PC-9 (cell line): Measurements from ENCODE around the gene SPRED3. TPM values are rescaled to one million over a fixed set of nuclear protein-coding genes. Genes with fewer than 3 reads are reported as not detected.

Source experiments
- BruUV-seq: library from RNA; stranded (reverse); fragments of 400-500 nt; replicated peaks from 2 replicates; lab custom pipeline; 2021; lab: Mats Ljungman, UMichigan
- CTCF ChIA-PET: fragments of 300-600 bp; sonication (Branson Sonifier 250); formaldehyde crosslinking; loops from one replicate; lab custom pipeline; 2022; ENCODE audit warnings: antibody characterized with exemption; lab: Charles Lee
- POLR2A ChIA-PET: fragments of 300-600 bp; sonication (Branson Sonifier 250); formaldehyde crosslinking; loops from one replicate; lab custom pipeline; 2022; ENCODE audit warnings: antibody characterized with exemption; ENCODE audit not compliant: unreplicated experiment; lab: Charles Lee
- DNase-seq, 2 experiments: peaks; one replicate each; pipeline versions ENCODE4 v3.0.0 to v3.0.0-alpha.2; 2015 to 2022; ENCODE audit warnings: mixed read lengths in 1 of 2
- H2AFZ ChIP-seq: fragments of 200-600 bp; sonication (generic); 2 replicates; pipeline ENCODE4 v1.8.1; 2017; ENCODE audit warnings: antibody characterized with exemption
- H3F3A ChIP-seq: fragments of 200-600 bp; sonication (generic); 2 replicates; pipeline ENCODE4 v1.8.1; 2017; ENCODE audit warnings: antibody characterized with exemption, mild to moderate bottlenecking, low read depth; ENCODE audit not compliant: insufficient read depth
- H3K27ac ChIP-seq: fragments of 200-600 bp; sonication (generic); 2 replicates; pipeline ENCODE4 v1.6.1; 2016; ENCODE audit warnings: mixed run types
- H3K27me3 ChIP-seq: fragments of 200-600 bp; sonication (generic); 2 replicates; pipeline ENCODE4 v1.6.1; 2016; ENCODE audit warnings: low read depth, mixed run types; ENCODE audit not compliant: insufficient read depth
- H3K36me3 ChIP-seq: fragments of 200-600 bp; sonication (generic); 2 replicates; pipeline ENCODE4 v1.6.1; 2016; ENCODE audit warnings: low read depth, mixed run types
- H3K4me1 ChIP-seq: fragments of 200-600 bp; sonication (generic); replicated peaks from 2 replicates; pipeline ENCODE4 v1.6.1; 2016; ENCODE audit warnings: mixed run types; ENCODE audit not compliant: insufficient read depth
- H3K4me2 ChIP-seq: fragments of 200-600 bp; sonication (generic); 2 replicates; pipeline ENCODE4 v1.6.1; 2017; ENCODE audit warnings: mixed run types
- H3K4me3 ChIP-seq: fragments of 200-600 bp; sonication (generic); 2 replicates; pipeline ENCODE4 v1.6.1; 2016; ENCODE audit warnings: mixed run types
- H3K79me2 ChIP-seq: fragments of 200-600 bp; sonication (generic); 2 replicates; pipeline ENCODE4 v1.6.1; 2017; ENCODE audit warnings: low read depth, mixed run types
- H3K9me2 ChIP-seq: fragments of 200-600 bp; sonication (generic); 2 replicates; pipeline ENCODE4 v1.8.1; 2017; ENCODE audit warnings: mild to moderate bottlenecking; ENCODE audit not compliant: insufficient read depth
- H3K9me3 ChIP-seq: fragments of 200-600 bp; sonication (generic); 2 replicates; pipeline ENCODE4 v1.8.1; 2016; ENCODE audit warnings: low read depth; ENCODE audit not compliant: insufficient read depth
- H4K20me1 ChIP-seq: fragments of 200-600 bp; sonication (generic); 2 replicates; pipeline ENCODE4 v1.8.1; 2017; ENCODE audit not compliant: insufficient read depth
- CTCF ChIP-seq: fragments of 200-600 bp; sonication (generic); conservative IDR thresholded peaks from 2 replicates; pipeline ENCODE4 v1.6.1; 2017; ENCODE audit warnings: mixed run types, antibody characterized with exemption, mild to moderate bottlenecking, moderate library complexity
- EZH2 ChIP-seq: fragments of 200-600 bp; sonication (generic); IDR thresholded peaks from 2 replicates; pipeline ENCODE4 v1.8.0; 2017; ENCODE audit warnings: antibody characterized with exemption, low read depth
- intact Hi-C: fragments of 100-400 bp; cut with micrococcal nuclease; formaldehyde crosslinking; loops from one replicate; pipeline ENCODE4 v1.10.0; 2022; ENCODE audit not compliant: unreplicated experiment
- total RNA-seq: library from RNA; stranded (reverse); gene quantifications from 2 replicates; pipeline ENCODE4 v1.2.3, GENCODE V29; 2021

SPRED3 gene
- total RNA-seq, 1 experiment from 2014 or later: 5.4 TPM

DNA sequence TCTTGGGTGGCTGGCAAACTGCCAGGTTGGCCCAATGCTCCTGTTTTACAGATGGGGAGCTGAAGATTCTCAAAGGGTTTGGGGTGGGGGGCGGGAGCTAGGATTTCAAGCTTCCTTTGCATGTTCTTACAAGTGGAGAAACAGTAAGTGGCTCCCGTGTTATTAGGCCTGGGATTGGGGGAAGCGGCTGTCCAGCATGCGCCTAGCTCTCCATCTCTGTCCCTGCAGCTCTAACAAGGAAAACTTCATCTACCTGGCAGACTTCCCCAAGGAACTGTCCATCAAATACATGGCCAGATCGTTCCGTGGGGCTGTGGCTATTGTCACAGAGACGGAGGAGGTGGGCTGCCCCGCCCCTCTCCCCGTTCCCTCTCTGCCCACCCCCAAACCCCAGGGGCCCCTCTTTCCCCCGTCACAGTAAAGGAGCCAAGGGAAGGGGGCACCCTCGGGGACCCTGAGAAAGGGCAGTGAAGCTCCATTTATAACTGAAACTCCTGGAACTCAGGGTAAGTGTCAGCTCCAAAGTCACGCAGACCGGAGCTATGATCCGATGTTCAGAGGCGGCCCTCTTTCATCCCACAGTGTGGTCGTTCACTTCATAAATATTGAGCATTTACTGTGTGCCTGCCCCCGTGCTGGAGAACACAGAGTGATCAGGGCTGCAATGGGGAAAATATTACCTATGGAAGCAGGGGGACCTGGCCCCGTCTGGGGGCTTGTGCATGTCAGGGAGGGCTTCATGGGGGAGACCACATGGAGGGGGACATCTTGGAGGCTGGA lies 29.1 kb upstream of the SPRED3 start:
- intact Hi-C loops: no loop called here
- H3K27ac ChIP-seq: no peak overlapping the region
- H4K20me1 ChIP-seq: no peaks in the 10 kb centered on the region
- no peak for TF ChIP-seq EZH2
- no peak for TF ChIP-seq CTCF
- peaks cover 36% of the 10 kb centered on the region; the same call in 1 of the 2 replicates for H3K27me3 ChIP-seq
- no peaks in the 10 kb centered on the region for H3K79me2 ChIP-seq
- no peaks in the 10 kb centered on the region for H3K36me3 ChIP-seq
- BruUV-seq: no TSS peak
- peaks cover 2% of the 10 kb centered on the region; the same call in 1 of the 2 replicates for H3F3A ChIP-seq
- DNase-seq: no peak
- peaks cover 6% of the 10 kb centered on the region; the same call in 1 of the 2 replicates for H3K4me1 ChIP-seq
- no peaks in the 10 kb centered on the region for H3K9me2 ChIP-seq
- H2AFZ ChIP-seq: no peak overlapping the region
- no peaks in the 10 kb centered on the region for H3K9me3 ChIP-seq
- H3K4me3 ChIP-seq: no peak overlapping the region
- CTCF ChIA-PET: interaction anchor here (0.6 to 0.9 kb wide), 2 partner anchors 14 to 44 kb away, joined by 3 read pairs; partner anchors contain the start of gene FAM98C
- no peak overlapping the region for H3K4me2 ChIP-seq
- POLR2A ChIA-PET: interaction anchor here (0.7 kb wide), 1 partner anchor 143 kb away, joined by 3 read pairs; no protein-coding TSS in a partner anchor

- Histone ChIP-seq H3K9me2 (no peaks in the 10 kb centered on the region), H3K4me1 (peaks cover 6% of the 10 kb centered on the region; the same call in 1 of the 2 replicates), H3K36me3 (no peaks in the 10 kb centered on the region), H3F3A (peaks cover 2% of the 10 kb centered on the region; the same call in 1 of the 2 replicates), H3K4me3 (no peak overlapping the region), H3K27me3 (peaks cover 41% of the 10 kb centered on the region; the same call in 1 of the 2 replicates), H3K4me2 (no peak overlapping the region), H2AFZ (no peak overlapping the region), H3K9me3 (no peaks in the 10 kb centered on the region), H4K20me1 (no peaks in the 10 kb centered on the region), H3K27ac (no peak overlapping the region), H3K79me2 (no peaks in the 10 kb centered on the region)
- no peak for DNase-seq
- intact Hi-C loops: no loop called here
- TF ChIP-seq EZH2: no peak
- TF ChIP-seq CTCF: no peak
- ChIA-PET POLR2A (interaction anchor here (0.6 kb wide), 1 partner anchor 23 kb away, joined by 7 read pairs; no protein-coding TSS in a partner anchor), CTCF (no interaction called here)
- BruUV-seq: no TSS peak
These were observed 28.1 kb upstream of the SPRED3 start for GRCh38 chr19:38360351-38360750.

DNA sequence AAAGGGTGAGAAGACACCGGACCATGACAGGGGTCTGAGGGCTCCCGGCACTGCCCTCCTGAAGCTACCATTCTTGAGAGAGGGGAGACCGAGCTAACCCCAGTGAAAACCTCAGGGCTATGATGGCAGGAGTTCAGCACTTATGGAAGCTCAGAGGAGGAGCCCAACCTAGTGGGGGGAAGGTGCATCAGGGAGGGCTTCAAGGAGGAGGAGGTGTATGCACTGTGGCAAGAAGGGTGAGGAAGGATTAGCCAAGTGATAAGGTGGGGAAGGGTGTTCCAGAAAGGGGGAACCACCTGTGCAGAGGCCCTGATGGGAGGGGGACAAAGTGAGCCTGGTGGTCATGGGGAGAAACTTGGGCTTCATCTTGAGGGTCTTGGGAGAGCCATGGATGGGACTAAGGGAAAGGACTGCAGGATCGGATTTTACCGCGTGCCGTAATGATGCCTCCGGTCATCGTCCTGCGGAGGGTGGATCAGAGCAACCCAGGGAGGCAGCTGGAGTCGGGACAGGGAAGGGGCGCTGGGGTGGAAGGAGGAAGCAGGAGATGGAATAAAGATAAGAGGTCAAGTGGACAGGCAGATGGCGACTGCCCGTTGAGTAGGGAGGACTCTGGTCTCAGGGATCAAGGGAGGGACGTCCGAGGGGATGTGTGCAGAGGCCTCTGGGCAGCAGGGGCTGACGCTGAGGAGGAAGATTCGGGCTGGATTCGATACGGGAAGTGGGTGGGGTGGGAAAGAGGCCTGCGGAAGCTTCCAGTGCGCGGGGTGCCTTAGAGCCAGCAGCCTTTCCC lies 27.5 kb upstream of the SPRED3 start:
- POLR2A ChIA-PET: interaction anchor here (0.5 to 0.6 kb wide), 2 partner anchors 24 to 44 kb away, joined by 7 to 8 read pairs; no protein-coding TSS in a partner anchor
- H3K79me2 ChIP-seq: no peaks in the 10 kb centered on the region
- no peak for DNase-seq
- peak overlapping the region; percentile 98 for H3K4me2 ChIP-seq
- H4K20me1 ChIP-seq: no peaks in the 10 kb centered on the region
- CTCF ChIA-PET: interaction anchor here (0.7 kb wide), 1 partner anchor 409 kb away, joined by 4 read pairs; no protein-coding TSS in a partner anchor
- H3K9me3 ChIP-seq: no peaks in the 10 kb centered on the region
- H3K27me3 ChIP-seq: peaks cover 41% of the 10 kb centered on the region; the same call in 1 of the 2 replicates
- no peak overlapping the region for H3K27ac ChIP-seq
- peaks cover 6% of the 10 kb centered on the region; the same call in 1 of the 2 replicates for H3K4me1 ChIP-seq
- peaks cover 2% of the 10 kb centered on the region; the same call in 1 of the 2 replicates for H3F3A ChIP-seq
- BruUV-seq: no TSS peak
- no peaks in the 10 kb centered on the region for H3K9me2 ChIP-seq
- TF ChIP-seq EZH2 (no peak), CTCF (no peak)
- peak overlapping the region; percentile 76; the same call in 1 of the 2 replicates for H2AFZ ChIP-seq
- H3K4me3 ChIP-seq: peak overlapping the region; percentile 74; the same call in 1 of the 2 replicates
- intact Hi-C loops: no loop called here
- no peaks in the 10 kb centered on the region for H3K36me3 ChIP-seq
